ENCODE measurements around the gene NCAM1.

- TF ChIP-seq CTCF (tag by site-specific recombination; IDR thresholded peaks at IDR 0.05) = no peak
- TF ChIP-seq ZNF549 (tag by site-specific recombination; IDR thresholded peaks at IDR 0.05) = no peak
- no peak for TF ChIP-seq TSHZ1 (tag by site-specific recombination; IDR thresholded peaks at IDR 0.05; ENCODE audit: borderline replicate concordance)
- no peak for TF ChIP-seq ZNF514 (tag by site-specific recombination; IDR thresholded peaks at IDR 0.05)
- no peak for TF ChIP-seq ZNF24 (tag by site-specific recombination; IDR thresholded peaks at IDR 0.05)
- TF ChIP-seq SP2 (tag by site-specific recombination; IDR thresholded peaks at IDR 0.05) = no peak
- no peak for TF ChIP-seq ZBTB1 (tag by site-specific recombination; IDR thresholded peaks at IDR 0.05)
- no peak for TF ChIP-seq ZNF16 (tag by site-specific recombination; IDR thresholded peaks at IDR 0.05; ENCODE audit: low read depth)
- no peak for TF ChIP-seq REST (tag by site-specific recombination; IDR thresholded peaks at IDR 0.05)
- TF ChIP-seq PBX3 (CRISPR knock-in tag; IDR thresholded peaks at IDR 0.05) = no peak
- no peak for TF ChIP-seq ZBTB11 (tag by site-specific recombination; conservative IDR thresholded peaks at IDR 0.05; ENCODE audit: low read depth)
- no peak for TF ChIP-seq ZNF350 (tag by site-specific recombination; IDR thresholded peaks at IDR 0.05)
- no peak for TF ChIP-seq ZFP69B (tag by site-specific recombination; IDR thresholded peaks at IDR 0.05)
These were observed 192.6 kb downstream of the NCAM1 start for GRCh38 chr11:113153847-113154246.

Data from HEK293 (cell line).